ENCODE measurements around the gene UGT1A3. TPM values are rescaled to one million over a fixed set of nuclear protein-coding genes. Genes with fewer than 3 reads are reported as not detected.

Gene UGT1A3
- total RNA-seq, 1 experiment from 2014 or later: not detected

- no peak for DNase-seq (ENCODE audit: low spot score)
- ChIA-PET CTCF (no interaction called here), POLR2A (ENCODE audit: low non-redundant PET) (no interaction called here)
- no peaks in the 10 kb centered on the region for H3K27me3 ChIP-seq (replicated peaks; ENCODE audit: insufficient read depth, low read depth, low read length, poor library complexity)
- no peaks in the 10 kb centered on the region for H3K36me3 ChIP-seq (ENCODE audit: insufficient read depth, low read length, poor library complexity, severe bottlenecking)
- BruUV-seq (replicated peaks): no TSS peak
- no peaks in the 10 kb centered on the region for H3K9me3 ChIP-seq (ENCODE audit: low read depth, low read length, poor library complexity, severe bottlenecking)
- no peak overlapping the region for H3K27ac ChIP-seq (ENCODE audit: low read depth, low read length, poor library complexity, severe bottlenecking)
- intact Hi-C loops (cut with micrococcal nuclease; ENCODE audit: unreplicated experiment): no loop called here
- H3K4me1 ChIP-seq (ENCODE audit: insufficient read depth, low read length, poor library complexity, severe bottlenecking): no peaks in the 10 kb centered on the region
- H3K4me3 ChIP-seq (ENCODE audit: low read depth, low read length, poor library complexity, severe bottlenecking): no peak overlapping the region
- TF ChIP-seq EZH2 (IDR thresholded peaks at IDR 0.05; ENCODE audit: borderline replicate concordance, low read depth, low read length, poor library complexity, severe bottlenecking) (no peak), CTCF (conservative IDR thresholded peaks at IDR 0.05; ENCODE audit: low read depth, low read length) (no peak)
These were observed 38.4 kb upstream of the UGT1A3 start for GRCh38 chr2:233690444-233690843.

- H3K4me1 ChIP-seq (ENCODE audit: insufficient read depth, low read length, poor library complexity, severe bottlenecking): no peaks in the 10 kb centered on the region
- POLR2A ChIA-PET (ENCODE audit: low non-redundant PET): interaction anchor here (0.6 kb wide), 1 partner anchor 12 kb away, joined by 3 read pairs; no protein-coding TSS in a partner anchor
- no peaks in the 10 kb centered on the region for H3K36me3 ChIP-seq (ENCODE audit: insufficient read depth, low read length, poor library complexity, severe bottlenecking)
- CTCF ChIA-PET: no interaction called here
- H3K9me3 ChIP-seq (ENCODE audit: low read depth, low read length, poor library complexity, severe bottlenecking): no peaks in the 10 kb centered on the region
- no peak overlapping the region for H3K4me3 ChIP-seq (ENCODE audit: low read depth, low read length, poor library complexity, severe bottlenecking)
- intact Hi-C loops (cut with micrococcal nuclease; ENCODE audit: unreplicated experiment): no loop called here
- H3K27ac ChIP-seq (ENCODE audit: low read depth, low read length, poor library complexity, severe bottlenecking): no peak overlapping the region
- no peak for DNase-seq (ENCODE audit: low spot score)
- no peak for TF ChIP-seq CTCF (conservative IDR thresholded peaks at IDR 0.05; ENCODE audit: low read depth, low read length)
- TF ChIP-seq EZH2 (IDR thresholded peaks at IDR 0.05; ENCODE audit: borderline replicate concordance, low read depth, low read length, poor library complexity, severe bottlenecking): no peak
- BruUV-seq (replicated peaks): no TSS peak
- H3K27me3 ChIP-seq (replicated peaks; ENCODE audit: insufficient read depth, low read depth, low read length, poor library complexity): no peaks in the 10 kb centered on the region
These were observed 37.1 kb upstream of the UGT1A3 start for GRCh38 chr2:233691443-233692433.

- intact Hi-C loops (cut with micrococcal nuclease; ENCODE audit: unreplicated experiment): no loop called here
- Histone ChIP-seq H3K27ac (ENCODE audit: low read depth, low read length, poor library complexity, severe bottlenecking) (no peak within 1 kb of the TSS), H3K27me3 (replicated peaks; ENCODE audit: insufficient read depth, low read depth, low read length, poor library complexity) (no peaks in the 10 kb centered on the region), H3K4me1 (ENCODE audit: insufficient read depth, low read length, poor library complexity, severe bottlenecking) (no peaks in the 10 kb centered on the region), H3K36me3 (ENCODE audit: insufficient read depth, low read length, poor library complexity, severe bottlenecking) (no peaks in the 10 kb centered on the region), H3K4me3 (ENCODE audit: low read depth, low read length, poor library complexity, severe bottlenecking) (no peak within 1 kb of the TSS), H3K9me3 (ENCODE audit: low read depth, low read length, poor library complexity, severe bottlenecking) (no peaks in the 10 kb centered on the region)
- no peak for TF ChIP-seq EZH2 (IDR thresholded peaks at IDR 0.05; ENCODE audit: borderline replicate concordance, low read depth, low read length, poor library complexity, severe bottlenecking)
- no peak for TF ChIP-seq CTCF (conservative IDR thresholded peaks at IDR 0.05; ENCODE audit: low read depth, low read length)
- BruUV-seq (replicated peaks): no TSS peak
- no peak for DNase-seq (ENCODE audit: low spot score)
- ChIA-PET CTCF (no interaction called here), POLR2A (ENCODE audit: low non-redundant PET) (interaction anchor here (0.6 kb wide), 1 partner anchor 52 kb away, joined by 4 read pairs; no protein-coding TSS in a partner anchor)
These were observed 36.2 kb upstream of the UGT1A3 start, which contains the start of gene UGT1A6 for GRCh38 chr2:233692648-233693047. TSS of gene UGT1A6 (plus strand) at chr2:233692890. CDS start at chr2:233693005, 115 bp downstream.

Data from A673 (cell line).